GM21786 (cell line): ENCODE measurements around the gene TSC22D4.

ENCODE experiments used
- ATAC-seq: cut with Tn5 transposase; IDR thresholded peaks from one replicate; pipeline ENCODE4 v1.9.1; 2021; ENCODE audit not compliant: unreplicated experiment

TSC22D4 gene

DNA sequence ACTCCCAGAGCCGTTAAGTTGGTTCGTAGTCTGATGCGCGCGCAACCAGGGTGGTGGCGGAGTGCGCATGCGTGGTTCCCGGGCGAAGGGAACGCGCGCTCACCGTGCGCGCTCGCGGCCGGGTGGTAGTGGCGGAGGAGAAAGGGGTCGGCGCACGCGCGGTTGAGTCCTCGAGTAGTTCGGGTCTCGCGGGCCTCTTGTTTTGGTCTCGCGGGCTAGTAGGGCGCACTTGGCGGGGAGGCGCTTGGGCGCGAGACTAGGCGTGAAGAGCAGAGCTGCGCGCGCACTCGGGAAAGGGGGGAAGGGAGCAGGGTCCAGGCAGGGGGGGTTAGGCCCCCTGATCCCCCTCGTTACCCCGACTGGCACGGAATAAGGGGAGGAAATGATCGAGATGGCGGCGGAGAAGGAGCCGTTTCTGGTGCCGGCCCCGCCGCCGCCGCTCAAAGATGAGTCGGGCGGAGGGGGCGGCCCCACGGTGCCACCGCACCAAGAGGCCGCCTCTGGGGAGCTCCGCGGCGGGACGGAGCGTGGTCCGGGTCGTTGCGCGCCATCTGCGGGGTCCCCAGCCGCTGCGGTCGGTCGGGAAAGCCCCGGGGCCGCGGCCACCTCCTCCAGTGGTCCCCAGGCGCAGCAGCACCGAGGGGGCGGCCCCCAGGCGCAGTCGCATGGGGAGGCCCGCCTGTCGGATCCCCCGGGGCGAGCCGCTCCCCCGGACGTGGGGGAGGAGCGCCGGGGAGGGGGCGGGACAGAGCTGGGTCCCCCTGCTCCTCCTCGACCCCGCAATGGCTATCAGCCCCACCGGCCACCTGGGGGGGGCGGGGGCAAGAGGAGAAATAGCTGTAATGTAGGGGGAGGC lies 49.1 kb downstream of the TSC22D4 start, which contains the start of gene MEPCE:
Gene MEPCE, plus strand, starts transcription at position 195 of the 856 bp plus-strand sequence. Its CDS starts 188 bp downstream, at position 383.
- peak; percentile 33 for ATAC-seq

DNA sequence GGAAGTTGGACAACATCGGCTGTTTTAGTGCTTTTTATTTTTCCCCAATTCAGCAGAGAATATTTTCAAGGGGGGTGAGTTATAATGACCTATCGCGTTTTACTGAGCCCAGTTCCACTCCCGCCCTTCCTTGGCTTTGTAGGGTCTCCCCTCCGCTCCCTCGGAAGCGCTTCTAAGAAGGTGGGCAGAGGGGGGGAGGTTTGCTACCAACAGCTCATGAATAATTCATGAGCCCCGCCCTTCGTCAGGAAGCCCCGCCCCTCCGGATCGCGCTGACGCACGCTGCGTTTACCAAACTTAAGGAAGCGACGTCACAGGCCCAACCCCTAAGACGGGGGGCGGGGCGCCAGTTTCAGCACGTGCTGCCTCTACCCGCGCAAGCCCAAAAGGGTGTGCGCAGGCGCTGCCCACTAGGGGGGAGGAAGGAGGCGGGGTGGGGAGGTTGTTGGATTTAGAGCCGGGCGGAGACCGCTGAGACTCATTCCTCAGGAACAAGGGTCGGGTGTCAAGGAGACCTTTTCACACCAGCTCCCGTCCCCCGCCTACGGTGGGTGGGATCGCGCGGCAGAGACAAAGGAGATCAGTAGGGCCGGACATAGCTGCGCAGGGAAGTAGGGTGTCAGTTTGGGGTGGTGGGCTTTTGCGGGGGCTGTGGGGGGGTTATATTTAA lies 49.9 kb downstream of the TSC22D4 start:
- peak; percentile 35 for ATAC-seq

DNA sequence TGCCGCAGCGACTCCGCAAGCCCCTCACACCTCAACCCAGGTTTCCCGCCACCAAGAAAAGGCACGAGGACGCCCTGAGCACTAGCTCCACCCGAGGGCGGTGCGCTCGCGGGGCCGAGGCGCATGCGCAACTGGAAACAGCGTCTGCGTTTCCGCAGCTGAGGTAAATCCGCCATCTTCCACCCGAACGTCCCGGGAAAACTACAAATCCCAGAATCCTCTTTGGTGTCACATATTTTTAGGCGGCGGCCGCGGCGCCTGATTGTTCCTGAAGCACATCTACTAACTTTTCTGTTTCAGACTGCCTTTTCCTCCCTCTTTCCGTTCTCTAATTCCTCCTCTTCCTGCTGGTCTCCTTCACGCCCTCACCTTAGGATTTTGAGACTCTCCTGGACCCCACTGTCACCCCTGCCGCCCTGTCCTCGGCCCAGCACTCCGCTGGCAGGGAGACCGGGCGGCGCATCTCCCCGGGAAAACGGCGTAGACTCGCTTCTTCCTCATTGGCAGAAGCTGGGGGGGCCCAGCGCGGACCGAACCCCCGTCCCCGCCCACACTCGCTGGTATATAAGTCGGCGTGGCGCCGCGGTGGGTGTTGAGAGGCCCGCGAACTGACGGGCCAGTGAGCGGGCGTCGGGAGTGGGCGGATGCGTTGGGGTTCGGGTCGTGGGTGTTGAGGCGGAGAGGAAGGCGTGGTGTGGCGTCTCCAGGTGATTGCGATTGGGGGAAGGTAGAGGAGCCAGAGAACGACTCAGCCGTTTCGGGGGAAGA lies 50.6 kb downstream of the TSC22D4 start, which contains the start of gene ZCWPW1:
Gene ZCWPW1, minus strand, starts transcription at position 505 of the 768 bp plus-strand sequence. CDS start 8,054 bp downstream, outside the sequence.
- peak; percentile 34 for ATAC-seq

DNA sequence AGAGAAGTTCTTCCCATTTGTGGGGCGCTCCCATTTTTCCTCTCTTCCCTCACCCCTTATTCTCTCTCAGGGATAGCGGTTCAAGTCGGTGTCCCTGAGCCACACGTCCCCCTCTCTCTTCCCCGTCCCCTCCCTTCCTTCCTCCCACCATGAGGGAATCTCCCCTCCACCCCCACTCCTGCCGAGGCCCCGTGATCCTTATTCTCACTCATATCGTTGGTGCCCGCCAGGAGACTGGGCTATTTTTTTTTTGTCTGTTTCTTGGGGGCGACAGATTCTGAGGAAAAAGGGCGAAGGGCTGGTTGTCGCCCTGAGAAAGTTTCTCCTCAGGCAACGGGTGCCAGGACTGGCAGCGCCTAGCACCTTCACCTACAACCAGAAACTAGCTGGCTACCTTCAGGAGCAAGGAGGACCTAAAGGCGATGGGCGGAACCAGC lies 51.2 kb downstream of the TSC22D4 start:
- no peak for ATAC-seq

DNA sequence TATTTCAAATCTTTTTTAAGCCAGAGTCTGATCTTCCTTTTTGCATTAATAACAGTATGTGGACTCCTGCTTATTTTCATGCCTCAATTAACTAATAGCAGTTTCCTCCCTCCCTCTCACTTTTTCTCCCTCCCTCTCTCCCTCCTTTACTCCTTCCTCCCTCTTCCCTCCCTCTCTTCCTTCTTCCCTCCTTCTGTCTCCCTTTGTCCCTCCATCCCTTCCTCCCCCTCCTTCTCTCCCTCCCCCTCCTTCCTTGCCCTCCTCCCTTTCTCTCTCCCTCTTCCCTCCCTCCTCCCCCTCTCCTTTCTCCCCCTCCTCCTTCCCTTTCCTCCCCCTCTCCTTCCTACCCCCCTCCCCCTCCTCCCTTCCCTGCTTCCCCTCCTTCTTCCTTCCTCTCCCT lies 52.5 kb downstream of the TSC22D4 start:
- ATAC-seq = no peak

DNA sequence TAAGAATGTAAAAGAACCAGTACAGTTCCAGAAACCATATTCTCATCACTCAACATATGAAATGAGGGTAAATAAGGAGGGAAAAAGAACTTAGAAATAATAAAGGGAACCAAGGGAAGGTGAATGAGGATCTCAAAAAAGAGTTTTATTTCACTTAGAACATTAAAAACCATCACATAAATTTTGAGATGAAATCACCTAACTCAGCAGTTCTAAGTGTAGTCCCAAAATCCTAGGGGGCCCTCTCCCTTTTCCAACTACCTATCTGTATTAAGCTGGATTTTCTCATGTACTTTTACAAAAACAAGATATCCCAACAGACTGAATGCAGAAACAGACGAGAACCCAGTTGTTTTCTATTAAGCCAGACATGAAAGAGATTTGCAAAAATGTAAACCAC lies 53.7 kb downstream of the TSC22D4 start:
- no peak for ATAC-seq

DNA sequence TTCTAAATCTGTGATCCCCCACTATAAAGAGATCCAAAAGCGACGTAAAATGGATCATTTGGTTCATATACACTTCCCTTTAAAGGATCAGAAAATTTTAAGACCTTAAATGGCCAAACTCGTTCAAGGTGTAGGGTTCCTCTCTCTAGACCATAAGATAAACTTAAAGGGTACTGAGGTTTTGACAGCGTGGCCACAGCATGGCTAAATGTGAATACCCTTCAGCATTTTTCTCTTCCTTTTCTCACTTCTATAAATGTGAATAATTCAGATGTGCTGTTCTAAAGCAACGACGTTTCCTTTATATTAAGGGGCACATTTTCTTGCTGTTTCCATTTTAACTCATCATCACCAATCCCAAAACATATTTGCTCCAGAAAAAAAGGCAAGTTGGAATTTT lies 55.7 kb downstream of the TSC22D4 start:
- no peak for ATAC-seq

DNA sequence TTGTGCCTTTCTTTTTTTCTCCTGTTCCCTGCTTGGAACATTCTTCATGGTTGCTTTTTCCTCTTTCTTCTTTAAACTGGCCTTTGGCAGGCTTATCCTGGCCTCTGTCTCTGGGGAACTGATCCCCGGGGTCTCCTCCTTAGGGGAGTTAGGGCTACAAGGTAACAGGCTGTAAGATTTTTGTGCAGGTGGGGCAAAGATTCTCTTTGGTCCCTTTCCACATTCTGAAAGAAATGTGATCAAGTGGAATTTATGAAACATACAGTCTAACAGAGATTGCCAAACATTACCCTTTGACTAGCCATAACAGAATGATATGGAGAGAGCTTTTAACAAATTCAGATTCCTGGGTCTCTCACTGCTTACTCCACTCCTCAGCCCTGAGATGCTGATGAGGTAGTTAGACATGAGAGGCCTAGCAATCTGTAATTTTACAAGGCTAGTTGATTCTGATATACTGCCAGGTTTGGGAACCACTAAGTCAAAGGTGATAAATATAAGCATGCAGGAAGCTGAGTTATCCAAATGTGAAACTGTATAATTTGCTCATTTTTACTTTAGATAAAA lies 59.3 kb downstream of the TSC22D4 start:
- no peak for ATAC-seq

DNA sequence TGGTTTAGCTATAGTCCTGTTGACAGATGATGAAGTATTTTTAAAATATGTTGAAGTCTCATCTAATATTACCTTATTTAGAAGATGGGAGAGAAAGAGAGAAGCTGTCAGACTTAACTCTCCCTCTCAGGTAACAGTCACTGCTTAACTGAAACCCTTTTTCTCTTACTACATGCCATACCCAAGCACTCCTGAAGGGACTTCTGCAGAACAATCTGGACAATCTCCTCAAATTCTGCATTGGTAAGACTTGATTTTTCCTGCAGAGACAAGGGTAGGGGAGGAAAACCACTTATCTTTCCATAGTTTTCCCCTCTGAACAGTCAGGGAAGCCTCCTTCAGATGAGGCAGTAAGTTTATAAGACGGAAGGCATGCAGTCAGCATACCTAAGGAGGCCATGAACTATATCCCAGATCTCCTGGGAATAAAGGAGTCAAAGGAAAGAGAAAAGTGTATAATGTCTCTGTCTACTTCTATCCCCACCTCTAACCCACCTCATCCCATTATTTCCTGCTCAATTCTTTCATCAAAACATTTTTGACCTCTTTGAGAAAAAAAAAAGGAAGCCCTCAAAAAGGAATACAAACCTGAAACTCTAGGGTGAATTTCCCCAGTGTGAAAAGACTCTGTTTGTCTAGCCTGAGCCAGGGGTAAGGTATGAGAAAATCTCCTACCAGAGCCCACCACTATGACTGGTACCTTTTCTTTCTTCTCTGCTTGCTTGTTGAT lies 59.9 kb downstream of the TSC22D4 start:
- ATAC-seq = no peak
